Fibroblast of pulmonary artery (primary cell): ENCODE measurements around the gene OSMR.
"Not testable (repeated sequence)": the region's sequence is repeated elsewhere in the genome, so short reads cannot be mapped to it uniquely, and the experiment has no call there.

Source experiments
- DNase-seq: peaks from one replicate; pipeline ENCODE4 v3.0.0-alpha.2; 2010; ENCODE audit warnings: low read depth
- H3K4me3 ChIP-seq: replicated peaks from 2 replicates; pipeline ENCODE4 v1.5.1; 2011; ENCODE audit warnings: low read depth, mild to moderate bottlenecking, control low read depth, low read length, moderate library complexity
- TF ChIP-seq, protein P1 (sequence below): IDR thresholded peaks from 2 replicates; pipeline ENCODE4 v1.5.1; 2011; ENCODE audit warnings: mild to moderate bottlenecking, control low read depth, low read length, inconsistent platforms; ENCODE audit errors: missing control alignments

OSMR gene

DNA sequence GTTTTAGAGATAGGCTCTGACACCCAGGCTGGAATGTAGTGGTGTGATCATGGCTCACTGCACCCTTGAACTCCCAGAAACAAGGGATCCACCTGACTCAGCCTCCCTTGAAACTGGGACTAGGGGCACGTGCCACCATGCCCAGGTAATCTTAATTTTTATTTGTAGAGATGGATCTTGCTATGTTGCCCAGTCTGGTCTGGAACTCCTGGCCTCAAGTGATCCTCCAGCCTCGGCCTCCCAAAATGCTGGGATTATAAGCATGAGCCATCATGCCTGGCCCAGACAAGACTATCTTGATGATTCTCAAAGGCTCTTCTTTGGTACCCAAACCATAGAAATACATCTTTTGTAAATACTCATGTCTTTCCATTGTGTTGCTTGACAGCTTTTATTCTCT is 10.8 kb downstream of the OSMR start:
- H3K4me3 ChIP-seq = no peak overlapping the region
- no peak for DNase-seq
- TF ChIP-seq, protein P1, sequence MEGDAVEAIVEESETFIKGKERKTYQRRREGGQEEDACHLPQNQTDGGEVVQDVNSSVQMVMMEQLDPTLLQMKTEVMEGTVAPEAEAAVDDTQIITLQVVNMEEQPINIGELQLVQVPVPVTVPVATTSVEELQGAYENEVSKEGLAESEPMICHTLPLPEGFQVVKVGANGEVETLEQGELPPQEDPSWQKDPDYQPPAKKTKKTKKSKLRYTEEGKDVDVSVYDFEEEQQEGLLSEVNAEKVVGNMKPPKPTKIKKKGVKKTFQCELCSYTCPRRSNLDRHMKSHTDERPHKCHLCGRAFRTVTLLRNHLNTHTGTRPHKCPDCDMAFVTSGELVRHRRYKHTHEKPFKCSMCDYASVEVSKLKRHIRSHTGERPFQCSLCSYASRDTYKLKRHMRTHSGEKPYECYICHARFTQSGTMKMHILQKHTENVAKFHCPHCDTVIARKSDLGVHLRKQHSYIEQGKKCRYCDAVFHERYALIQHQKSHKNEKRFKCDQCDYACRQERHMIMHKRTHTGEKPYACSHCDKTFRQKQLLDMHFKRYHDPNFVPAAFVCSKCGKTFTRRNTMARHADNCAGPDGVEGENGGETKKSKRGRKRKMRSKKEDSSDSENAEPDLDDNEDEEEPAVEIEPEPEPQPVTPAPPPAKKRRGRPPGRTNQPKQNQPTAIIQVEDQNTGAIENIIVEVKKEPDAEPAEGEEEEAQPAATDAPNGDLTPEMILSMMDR = no peak

DNA sequence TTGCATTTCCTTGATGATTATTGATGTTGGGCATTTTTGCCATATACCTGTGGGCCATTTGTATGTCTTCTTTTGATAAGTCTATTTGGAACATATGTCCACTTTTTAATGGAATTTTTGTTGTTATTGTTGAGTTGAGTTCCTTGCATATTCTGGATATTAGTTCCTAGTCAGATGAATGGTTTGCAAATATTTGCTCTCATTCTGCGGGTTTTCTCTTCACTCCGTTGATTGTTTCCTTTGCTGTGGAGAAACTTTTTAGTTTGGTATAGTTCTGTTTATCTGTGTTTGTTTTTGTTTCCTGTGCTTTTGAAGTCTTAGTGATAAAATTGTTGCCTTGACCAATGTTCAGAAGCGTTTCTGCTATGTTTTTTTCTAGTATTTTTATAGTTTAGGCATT is 13.0 kb downstream of the OSMR start:
- TF ChIP-seq, protein P1 = no peak
- no peak for DNase-seq
- no peak overlapping the region for H3K4me3 ChIP-seq

DNA sequence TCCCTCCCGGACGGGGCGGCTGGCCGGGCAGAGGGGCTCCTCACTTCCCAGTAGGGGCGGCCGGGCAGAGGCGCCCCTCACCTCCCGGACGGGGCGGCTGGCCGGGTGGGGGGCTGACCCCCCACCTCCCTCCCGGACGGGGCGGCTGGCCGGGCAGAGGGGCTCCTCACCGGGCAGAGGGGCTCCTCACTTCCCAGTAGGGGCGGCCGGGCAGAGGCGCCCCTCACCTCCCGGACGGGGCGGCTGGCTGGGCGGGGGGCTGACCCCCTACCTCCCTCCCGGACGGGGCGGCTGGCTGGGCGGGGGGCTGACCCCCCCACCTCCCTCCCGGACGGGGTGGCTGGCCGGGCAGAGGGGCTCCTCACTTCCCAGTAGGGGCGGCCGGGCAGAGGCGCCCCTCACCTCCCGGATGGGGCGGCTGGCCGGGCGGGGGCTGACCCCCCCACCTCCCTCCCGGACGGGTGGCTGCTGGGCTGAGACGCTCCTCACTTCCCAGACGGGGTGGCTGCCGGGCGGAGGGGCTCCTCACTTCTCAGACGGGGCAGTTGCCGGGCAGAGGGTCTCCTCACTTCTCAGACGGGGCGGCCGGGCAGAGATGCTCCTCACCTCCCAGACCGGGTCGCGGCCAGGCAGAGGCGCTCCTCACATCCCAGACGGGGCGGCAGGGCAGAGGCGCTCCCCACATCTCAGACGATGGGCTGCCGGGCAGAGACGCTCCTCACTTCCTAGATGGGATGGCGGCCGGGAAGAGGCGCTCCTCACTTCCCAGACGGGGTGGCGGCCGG is 16.4 kb downstream of the OSMR start:
- H3K4me3 ChIP-seq, DNase-seq: not testable (repeated sequence)

DNA sequence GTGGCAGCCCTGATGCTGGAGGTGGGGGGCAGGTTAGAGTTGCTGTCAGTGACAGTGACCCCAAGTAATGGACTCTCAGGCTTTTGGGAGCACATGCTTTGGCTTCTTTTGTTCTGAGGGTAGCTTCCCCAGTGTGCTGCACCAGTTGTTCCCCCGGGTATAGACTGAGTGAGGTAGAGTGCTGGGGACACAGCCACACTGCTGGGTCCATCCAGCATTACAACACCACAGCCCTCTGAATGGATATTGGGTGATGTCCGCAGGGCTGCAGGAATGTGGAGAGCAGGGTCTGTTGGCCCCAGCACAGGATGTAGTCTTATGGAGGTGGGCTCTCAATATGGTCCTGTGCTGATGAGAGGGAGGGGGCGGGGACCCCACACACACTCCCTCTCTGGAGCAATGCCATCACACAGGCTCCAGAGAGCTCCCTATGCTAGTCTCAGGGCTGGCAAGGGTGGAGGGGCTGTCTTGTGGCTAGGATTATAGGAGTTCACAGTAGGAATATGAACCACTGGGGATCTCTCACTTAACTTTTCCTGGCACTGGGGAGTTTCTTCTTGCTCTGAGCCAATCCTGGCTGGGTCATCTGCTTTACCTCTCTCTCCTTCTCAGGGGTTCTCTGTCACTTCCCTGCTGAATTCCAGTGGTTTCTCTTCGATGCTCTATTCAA is 20.7 kb downstream of the OSMR start:
- no peak for DNase-seq
- TF ChIP-seq, protein P1 = no peak
- no peak overlapping the region for H3K4me3 ChIP-seq

DNA sequence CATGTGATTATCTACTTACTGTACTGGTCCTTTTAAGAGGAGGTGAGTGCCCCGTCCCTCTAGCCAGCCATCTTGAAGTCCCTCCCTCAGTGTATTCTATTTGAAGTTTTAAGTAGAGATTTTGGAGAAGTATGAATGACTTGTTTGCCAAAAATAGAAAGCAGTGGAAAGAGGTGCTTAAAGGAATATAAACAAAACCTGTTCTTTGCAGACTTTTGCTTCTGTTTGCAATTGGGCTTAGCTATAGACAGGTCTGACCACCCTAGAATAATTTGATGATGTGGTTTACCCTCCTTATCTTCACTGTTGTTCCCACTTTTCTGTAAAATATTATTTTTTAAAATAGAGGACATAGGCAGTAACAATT is 21.2 kb downstream of the OSMR start:
- DNase-seq = no peak
- no peak overlapping the region for H3K4me3 ChIP-seq
- TF ChIP-seq, protein P1 = no peak

DNA sequence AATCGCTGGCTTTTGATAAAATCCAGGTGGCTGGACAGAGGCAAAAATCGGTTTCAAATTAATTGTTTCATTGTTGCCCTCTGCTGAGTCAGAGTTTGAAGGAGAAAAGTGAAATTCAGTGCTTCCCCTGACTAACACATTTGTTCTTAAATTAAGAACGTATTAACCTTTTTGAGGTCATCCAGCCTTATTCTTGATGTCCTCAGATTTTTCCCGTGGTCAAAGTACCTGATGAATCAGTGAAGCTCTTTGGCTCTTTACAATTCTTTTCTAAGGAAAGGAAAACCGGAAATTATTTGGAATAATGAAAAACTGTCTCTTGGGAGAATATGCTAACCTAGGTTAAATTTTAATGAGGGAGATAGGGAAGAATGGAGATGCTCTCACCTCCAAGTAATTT is 21.6 kb downstream of the OSMR start:
- no peak for DNase-seq
- H3K4me3 ChIP-seq = no peak overlapping the region
- TF ChIP-seq, protein P1 = no peak

DNA sequence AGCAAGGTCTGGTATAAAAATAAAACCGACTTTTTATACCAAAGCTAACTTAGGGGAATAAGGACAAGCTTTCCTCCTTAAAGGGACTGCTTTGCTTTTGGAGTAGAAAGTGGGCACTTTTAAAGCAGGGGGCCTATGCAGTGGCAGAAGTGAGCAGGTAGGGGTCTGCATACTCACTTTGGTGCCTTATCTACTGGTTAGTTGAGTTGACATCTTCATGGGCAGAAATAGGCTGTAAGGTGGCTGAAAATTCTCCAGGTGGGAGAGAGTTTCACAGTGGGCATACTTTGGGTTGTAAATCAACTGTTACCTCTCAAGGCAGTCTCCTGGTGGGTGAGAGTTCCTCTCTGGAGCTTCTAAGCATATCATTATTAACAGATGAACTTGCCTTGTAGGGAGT is 24.8 kb downstream of the OSMR start:
- TF ChIP-seq, protein P1 = no peak
- no peak for DNase-seq
- H3K4me3 ChIP-seq = no peak overlapping the region
